AG08395 (cell line): ENCODE measurements around the gene DZIP3.

Experiments
- DNase-seq: peaks from one replicate; pipeline ENCODE4 v3.0.0; 2012; ENCODE audit warnings: mixed read lengths, low spot score

DZIP3 gene

DNA sequence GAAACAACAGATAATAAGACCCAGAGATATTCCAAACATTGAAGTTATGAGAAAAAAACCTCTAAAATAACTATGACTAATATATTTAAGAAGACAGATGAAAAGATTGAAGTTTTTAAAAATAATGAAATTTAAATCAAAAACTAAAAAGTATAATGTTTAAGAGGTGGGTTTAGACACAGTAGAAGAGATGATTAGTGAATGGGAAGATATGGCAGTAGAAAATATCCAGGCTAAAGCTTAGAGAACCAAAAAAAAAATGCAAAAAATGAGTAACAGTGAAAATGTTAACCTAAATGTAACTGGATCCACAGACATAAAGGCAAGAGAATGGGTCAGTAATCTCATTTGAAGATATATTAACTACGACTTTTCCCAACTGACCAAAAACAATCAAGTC lies 115.5 kb downstream of the DZIP3 start:
- no peak for DNase-seq

DNA sequence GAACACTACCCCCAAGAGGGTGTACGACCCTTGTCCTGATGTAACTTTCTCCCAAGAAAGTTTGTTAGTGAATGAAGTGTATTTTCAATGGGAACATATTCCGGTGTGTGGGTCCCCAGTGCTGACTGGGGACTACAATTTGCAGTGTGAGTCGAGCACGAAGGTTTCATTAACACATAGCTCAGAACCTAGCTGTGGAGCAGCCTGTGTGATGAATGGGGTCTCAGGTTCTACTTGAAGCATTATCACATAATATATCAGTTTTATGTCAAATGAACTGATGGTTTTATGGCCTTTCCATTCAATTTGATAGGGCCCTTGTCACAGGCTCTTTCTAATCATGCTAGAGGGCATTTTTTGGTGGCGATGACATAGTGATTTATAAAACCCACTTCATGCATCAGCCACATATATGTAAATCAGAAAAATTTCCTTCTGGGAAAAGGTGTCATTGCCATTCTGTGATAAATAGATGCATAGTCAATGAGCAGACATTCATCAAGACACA lies 123.5 kb downstream of the DZIP3 start:
- DNase-seq, result no peak

GRCh38 chr3:108713816-108714215 lies 124.3 kb downstream of the DZIP3 start:
- DNase-seq, result no peak

GRCh38 chr3:108718454-108718853 lies 128.9 kb downstream of the DZIP3 start:
- no peak for DNase-seq

DNA sequence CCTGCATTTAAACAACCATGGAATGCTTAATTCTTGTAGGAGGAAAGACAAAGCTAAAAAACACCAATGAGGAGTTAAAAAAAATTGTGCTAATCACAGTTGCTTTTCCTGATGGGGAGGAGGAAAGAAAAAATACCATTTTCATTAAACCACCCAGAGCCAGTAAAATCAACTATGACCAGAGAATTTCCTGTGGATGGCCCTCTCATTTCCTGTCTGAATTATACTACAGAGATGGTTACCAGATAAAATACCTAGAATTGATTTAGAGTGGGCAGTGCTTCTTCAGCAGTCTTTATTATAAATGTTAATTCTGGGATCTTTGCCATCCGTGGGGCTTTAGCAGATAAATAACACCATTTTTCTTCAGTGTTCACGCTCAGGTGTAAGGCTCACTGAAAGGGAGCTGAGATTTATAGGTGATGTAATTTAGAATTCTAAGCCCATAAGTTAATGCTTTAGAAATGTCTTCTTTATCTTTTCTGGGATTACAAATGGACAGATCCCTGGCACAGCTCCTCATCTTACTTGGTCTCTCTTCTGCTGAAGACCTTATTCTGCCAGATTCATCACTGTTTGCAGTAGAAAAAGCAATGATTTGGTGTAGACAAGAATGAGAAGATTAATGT lies 129.8 kb downstream of the DZIP3 start:
- no peak for DNase-seq

GRCh38 chr3:108722724-108723123 lies 133.2 kb downstream of the DZIP3 start:
- no peak for DNase-seq

- no peak for DNase-seq
These were observed 134.6 kb downstream of the DZIP3 start for GRCh38 chr3:108724101-108724500.

GRCh38 chr3:108728105-108728504 lies 138.6 kb downstream of the DZIP3 start:
- DNase-seq, result no peak

GRCh38 chr3:108728934-108729333 lies 139.4 kb downstream of the DZIP3 start:
- no peak for DNase-seq

DNA sequence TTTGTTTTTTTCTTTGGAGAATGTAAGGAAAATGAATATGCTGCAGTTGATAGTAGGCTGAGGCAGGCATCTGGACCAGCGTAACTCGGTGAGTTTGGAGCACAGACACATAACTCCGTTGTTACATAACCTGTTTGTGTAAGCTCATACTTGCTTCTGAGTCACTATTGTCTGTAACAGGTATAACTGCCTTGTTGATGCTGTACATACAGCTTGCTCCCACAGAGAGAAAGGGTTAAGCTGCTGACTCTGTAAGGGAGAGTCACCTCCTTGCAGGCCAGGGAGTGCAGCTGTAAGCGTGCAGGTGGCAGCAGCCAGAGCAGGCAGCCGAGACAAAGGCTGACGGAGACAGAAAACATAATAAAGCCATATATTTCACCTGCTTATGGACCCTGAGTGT lies 147.3 kb downstream of the DZIP3 start:
- DNase-seq, result no peak

GRCh38 chr3:108742929-108743328 lies 153.4 kb downstream of the DZIP3 start:
- no peak for DNase-seq
